Breast epithelium (tissue), 3 donors: ENCODE data around the gene ACP7.

Experiments
- CTCF ChIP-seq, 3 donors: fragments of 450-650 bp; IDR thresholded peaks; one replicate each; pipeline ENCODE4 v1.5.1; 2016 to 2017; ENCODE audit warnings: antibody characterized with exemption in 3 of 3, mild to moderate bottlenecking in 3 of 3, moderate library complexity in 3 of 3
- POLR2A ChIP-seq: fragments of 450-650 bp; IDR thresholded peaks from one replicate; pipeline ENCODE4 v1.6.1; 2016; ENCODE audit warnings: antibody characterized with exemption, mild to moderate bottlenecking, moderate library complexity

GRCh38 chr19:39054091-39054470, 30.1 kb upstream of the ACP7 start:
- TF ChIP-seq POLR2A (no peak), CTCF (IDR thresholded peaks at IDR 0.05) (no peak)
